B cell (primary cell): ENCODE measurements around the gene ARHGAP6. TPM values are rescaled to one million over a fixed set of nuclear protein-coding genes. Genes with fewer than 3 reads are reported as not detected.

Experiments used
- ATAC-seq: fragments of 200-7000 bp; cut with Tn5 transposase; one replicate; pipeline ENCODE4 v1.10.0; 2021; ENCODE audit warnings: low read depth, mild to moderate bottlenecking, moderate number of reproducible peaks, moderate library complexity
- CTCF ChIA-PET: fragments of 350-600 bp; sonication (Branson Sonifier 250); formaldehyde crosslinking; loops from one replicate; lab custom pipeline; 2021; ENCODE audit warnings: antibody characterized with exemption, inconsistent platforms; lab: Charles Lee
- POLR2A ChIA-PET: fragments of 350-600 bp; sonication (Branson Sonifier 250); formaldehyde crosslinking; loops from one replicate; lab custom pipeline; 2021; ENCODE audit warnings: antibody characterized with exemption; lab: Charles Lee
- DNase-seq: peaks from one replicate; pipeline ENCODE4 v3.0.0; 2013
- H2AFZ ChIP-seq: 2 replicates; pipeline ENCODE4 v1.6.1; 2012; ENCODE audit warnings: mild to moderate bottlenecking, low read depth, low read length; ENCODE audit not compliant: insufficient read depth, poor library complexity, severe bottlenecking
- H3K27ac ChIP-seq, 2 donors: 1 replicate in 1 of 2; 2 replicates in 1 of 2; pipeline ENCODE4 v1.5.1; 2012 to 2013; ENCODE audit warnings: low read length in 2 of 2, mild to moderate bottlenecking in 2 of 2, moderate library complexity in 1 of 2
- H3K27me3 ChIP-seq, 4 experiments: fragments of 200-600 bp in 1 of 4; sonication (generic) in 1 of 4; replicated peaks in 1 of 4; 1 replicate in 2 of 4; 2 replicates in 2 of 4; pipeline versions ENCODE4 v1.6.1 to v1.7.0; 2013 to 2016; ENCODE audit warnings: low read length in 3 of 4, mild to moderate bottlenecking in 2 of 4, mixed read lengths in 1 of 4, moderate library complexity in 1 of 4; ENCODE audit not compliant: insufficient read depth in 4 of 4, control insufficient read depth in 3 of 4; ENCODE audit errors: control extremely low read depth in 1 of 4
- H3K36me3 ChIP-seq, 2 experiments: replicated peaks in 1 of 2; 1 replicate in 1 of 2; 2 replicates in 1 of 2; pipeline versions ENCODE4 v1.6.1 to v1.7.1; 2013; ENCODE audit warnings: low read length in 1 of 2; ENCODE audit not compliant: insufficient read depth in 2 of 2, control insufficient read depth in 1 of 2; ENCODE audit errors: control extremely low read depth in 1 of 2, extremely low read depth in 1 of 2
- H3K4me1 ChIP-seq, 2 donors: fragments of 200-600 bp in 1 of 2; sonication (generic) in 1 of 2; 1 replicate in 1 of 2; 2 replicates in 1 of 2; pipeline versions ENCODE4 v1.5.1 to v1.6.1; 2013 to 2017; ENCODE audit warnings: low read length in 2 of 2; ENCODE audit not compliant: control insufficient read depth in 2 of 2, insufficient read depth in 2 of 2
- H3K4me2 ChIP-seq: replicated peaks from 2 replicates; pipeline ENCODE3; 2012; ENCODE audit warnings: mild to moderate bottlenecking, low read depth, low read length; ENCODE audit not compliant: poor library complexity, severe bottlenecking
- H3K4me3 ChIP-seq, 5 experiments: fragments of 200-600 bp in 1 of 5; sonication (generic) in 1 of 5; 1 replicate in 3 of 5; 2 replicates in 2 of 5; pipeline versions ENCODE4 v1.5.1 to v1.7.0; 2011 to 2016; ENCODE audit warnings: low read length in 4 of 5, mild to moderate bottlenecking in 4 of 5, low read depth in 2 of 5, control low read depth in 1 of 5, moderate library complexity in 1 of 5; ENCODE audit not compliant: insufficient read depth in 1 of 5; ENCODE audit errors: control extremely low read depth in 1 of 5, extremely low read depth in 1 of 5
- H3K79me2 ChIP-seq: fragments of 200-600 bp; sonication (generic); one replicate; pipeline ENCODE4 v1.6.0; 2016; ENCODE audit warnings: low read length; ENCODE audit not compliant: control insufficient read depth, insufficient read depth
- H3K9ac ChIP-seq: fragments of 200-600 bp; sonication (generic); 2 replicates; pipeline ENCODE4 v1.6.1; 2017; ENCODE audit warnings: mild to moderate bottlenecking, low read length, moderate library complexity
- H3K9me3 ChIP-seq, 3 donors: one replicate each; pipeline versions ENCODE4 v1.6.1 to v1.7.1; 2013; ENCODE audit warnings: low read length in 2 of 3; ENCODE audit not compliant: control insufficient read depth in 2 of 3, insufficient read depth in 1 of 3; ENCODE audit errors: control extremely low read depth in 1 of 3
- H4K20me1 ChIP-seq: 2 replicates; pipeline ENCODE4 v1.6.0; 2012; ENCODE audit warnings: mild to moderate bottlenecking, low read length; ENCODE audit not compliant: insufficient read depth, control insufficient read depth, poor library complexity, severe bottlenecking
- H3K27ac Mint-ChIP-seq: one replicate; pipeline ENCODE4 v1.8.0; 2021; ENCODE audit warnings: mixed read lengths
- H3K27me3 Mint-ChIP-seq: one replicate; pipeline ENCODE4 v1.8.0; 2021; ENCODE audit warnings: mixed read lengths
- H3K4me1 Mint-ChIP-seq: one replicate; pipeline ENCODE4 v1.8.0; 2021; ENCODE audit warnings: mixed read lengths
- H3K4me3 Mint-ChIP-seq: one replicate; pipeline ENCODE4 v1.8.0; 2021; ENCODE audit warnings: mixed read lengths
- H3K9me3 Mint-ChIP-seq: one replicate; pipeline ENCODE4 v1.8.0; 2022; ENCODE audit warnings: mixed read lengths; ENCODE audit not compliant: insufficient read depth
- CTCF ChIP-seq: fragments of 200-600 bp; IDR thresholded peaks from one replicate; pipeline ENCODE4 v1.8.0; 2022; ENCODE audit warnings: antibody characterized with exemption, mild to moderate bottlenecking
- EZH2 ChIP-seq: IDR thresholded peaks from 2 replicates; pipeline ENCODE4 v1.6.1; 2012; ENCODE audit warnings: borderline replicate concordance, low read depth, mild to moderate bottlenecking, moderate library complexity, low read length; ENCODE audit not compliant: insufficient read depth, poor library complexity, severe bottlenecking
- WGBS: methylation state at CpG from one replicate; pipeline ENCODE4 v1.1.5; 2013; ENCODE audit warnings: missing lambda C conversion rate; ENCODE audit not compliant: insufficient coverage; 5-methylcytosine and 5-hydroxymethylcytosine counted together
- intact Hi-C: fragments of 100-400 bp; cut with micrococcal nuclease; formaldehyde crosslinking; loops from one replicate; pipeline ENCODE4 v1.10.0; 2022
- polyA plus RNA-seq: library from polyadenylated mRNA; depleted of rRNA; stranded (reverse); fragments of >200 nt; gene quantifications from 2 replicates; pipeline ENCODE4 v1.2.3, GENCODE V29; 2012
- total RNA-seq, 2 donors: library from RNA; stranded (reverse); fragments of 120-200 nt in 1 of 2; gene quantifications; 1 replicate in 1 of 2; 2 replicates in 1 of 2; pipeline versions ENCODE4 v1.2.3 to v1.2.4, GENCODE V29; 2013 to 2022

The ARHGAP6 gene
- total and polyA plus RNA-seq, 2 donors (not counting 1 experiment from before 2014, with no cell fraction given), result 1.6 to 2.6 TPM

DNA sequence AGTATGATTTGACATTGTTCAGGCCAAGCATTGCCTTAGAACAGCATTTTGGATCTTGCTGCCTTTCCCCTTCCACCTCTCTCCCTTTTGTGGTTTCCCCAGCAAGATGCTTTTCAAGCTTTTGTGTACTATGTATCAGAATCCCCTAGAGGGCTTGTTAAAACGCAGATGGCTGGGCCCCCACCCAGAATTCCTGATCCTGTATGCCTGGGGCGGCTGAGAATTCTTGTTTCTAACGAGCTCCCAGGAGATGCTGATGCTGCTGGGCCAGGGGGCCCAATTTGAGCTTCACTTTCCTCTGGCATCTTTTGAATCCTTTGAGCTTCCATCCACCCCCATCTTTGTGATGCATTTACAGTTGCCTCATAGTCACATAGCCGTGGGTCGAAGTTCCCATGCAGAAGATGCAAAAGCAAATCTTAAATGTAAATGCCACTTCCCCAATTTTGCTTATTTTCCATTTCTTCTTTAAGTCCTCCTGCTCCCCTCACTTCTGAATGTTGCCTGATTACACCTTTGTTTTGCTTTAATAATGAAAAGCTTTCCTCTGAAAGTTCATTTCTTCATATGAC, 536.1 kb downstream of the ARHGAP6 start:
- H3K27ac ChIP-seq, result no peak overlapping the region
- TF ChIP-seq CTCF (no peak), EZH2 (no peak)
- Mint-ChIP-seq H3K4me3 (no peak overlapping the region), H3K4me1 (peaks cover 2% of the 10 kb centered on the region), H3K27me3 (no peaks in the 10 kb centered on the region), H3K27ac (no peak overlapping the region), H3K9me3 (no peaks in the 10 kb centered on the region)
- no peak for DNase-seq
- H4K20me1 ChIP-seq, result no peaks in the 10 kb centered on the region
- no peak overlapping the region for H3K4me2 ChIP-seq
- no peaks in the 10 kb centered on the region for H3K36me3 ChIP-seq
- no peak overlapping the region for H3K4me3 ChIP-seq
- POLR2A ChIA-PET, result no interaction called here
- no peaks in the 10 kb centered on the region for H3K4me1 ChIP-seq
- no peak overlapping the region for H2AFZ ChIP-seq
- CTCF ChIA-PET, result interaction anchor here (2.4 kb wide), 1 partner anchor 939 kb away, joined by 5 read pairs; no protein-coding TSS in a partner anchor
- 86% methylated on average over 3 of the region's 5 CpGs for WGBS
- no peaks in the 10 kb centered on the region for H3K79me2 ChIP-seq
- intact Hi-C loops, result no loop called here
- ATAC-seq, result no peak
- H3K27me3 ChIP-seq, result no peaks in the 10 kb centered on the region
- no peaks in the 10 kb centered on the region for H3K9me3 ChIP-seq
- H3K9ac ChIP-seq, result no peak overlapping the region

DNA sequence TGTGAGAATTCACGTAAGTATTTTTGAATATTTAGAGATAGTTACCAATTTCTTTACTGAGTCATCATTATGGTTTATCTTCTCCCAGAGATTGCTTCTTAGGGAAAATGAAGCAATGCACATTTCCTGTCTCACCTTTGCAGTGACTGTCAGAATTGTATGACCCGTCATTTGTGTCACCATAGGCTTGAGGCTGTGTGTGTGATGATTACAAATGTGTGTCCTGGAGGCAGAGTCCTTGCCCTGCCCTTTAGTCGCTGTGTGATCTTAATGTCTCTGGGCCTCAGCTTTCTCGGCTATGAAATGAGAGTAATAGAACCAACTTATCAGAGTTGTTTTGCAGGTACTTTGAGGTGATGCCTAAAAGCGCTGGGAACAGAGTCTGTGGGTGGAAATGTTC, 540.7 kb downstream of the ARHGAP6 start:
- H3K36me3 ChIP-seq, result peaks cover 2 to 12% of the 10 kb centered on the region in 2 experiments
- TF ChIP-seq EZH2 (no peak), CTCF (no peak)
- ChIA-PET CTCF (no interaction called here), POLR2A (no interaction called here)
- Mint-ChIP-seq H3K4me3 (no peak overlapping the region), H3K4me1 (peaks cover 2% of the 10 kb centered on the region), H3K27me3 (no peaks in the 10 kb centered on the region), H3K27ac (no peak overlapping the region), H3K9me3 (no peaks in the 10 kb centered on the region)
- DNase-seq (no peak), ATAC-seq (no peak)
- no peak overlapping the region for H3K4me3 ChIP-seq
- H3K9ac ChIP-seq, result no peak overlapping the region
- H4K20me1 ChIP-seq, result no peaks in the 10 kb centered on the region
- H3K9me3 ChIP-seq, result no peaks in the 10 kb centered on the region
- H3K79me2 ChIP-seq, result no peaks in the 10 kb centered on the region
- intact Hi-C loops, result no loop called here
- H3K27me3 ChIP-seq, result no peaks in the 10 kb centered on the region
- H3K4me2 ChIP-seq, result no peak overlapping the region
- no peaks in the 10 kb centered on the region for H3K4me1 ChIP-seq
- H2AFZ ChIP-seq, result no peak overlapping the region
- H3K27ac ChIP-seq, result no peak overlapping the region
- WGBS, result no CpG with 5 or more reads among the region's 5 CpGs
